Natural killer cell (primary cell): ENCODE measurements around the gene DNAH1. TPM values are rescaled to one million over a fixed set of nuclear protein-coding genes. Genes with fewer than 3 reads are reported as not detected.

ENCODE experiments used
- ATAC-seq, 3 donors: fragments of 150-1000 bp in 2 of 3; fragments of 200-7000 bp in 1 of 3; cut with Tn5 transposase; 1 replicate in 1 of 3; 2 replicates in 2 of 3; pipeline ENCODE4 v1.10.0; 2021; ENCODE audit warnings: mild to moderate bottlenecking in 2 of 3, moderate library complexity in 2 of 3
- DNase-seq, 2 donors: peaks; one replicate each; pipeline versions ENCODE4 v3.0.0 to v3.0.0-alpha.2; 2013 to 2021; ENCODE audit warnings: mixed read lengths in 1 of 2
- H3K27ac ChIP-seq: one replicate; pipeline ENCODE4 v1.5.1; 2013; ENCODE audit warnings: mild to moderate bottlenecking, low read length
- H3K27me3 ChIP-seq: one replicate; pipeline ENCODE4 v1.6.1; 2013; ENCODE audit warnings: low read length; ENCODE audit not compliant: control insufficient read depth, insufficient read depth
- H3K36me3 ChIP-seq: one replicate; pipeline ENCODE4 v1.6.1; 2013; ENCODE audit warnings: low read length; ENCODE audit not compliant: control insufficient read depth, insufficient read depth
- H3K4me1 ChIP-seq: one replicate; pipeline ENCODE4 v1.6.1; 2013; ENCODE audit warnings: low read length; ENCODE audit not compliant: control insufficient read depth, insufficient read depth
- H3K4me3 ChIP-seq: one replicate; pipeline ENCODE4 v1.5.1; 2013; ENCODE audit warnings: low read length
- H3K9me3 ChIP-seq: one replicate; pipeline ENCODE4 v1.6.1; 2013; ENCODE audit warnings: low read length; ENCODE audit not compliant: control insufficient read depth, insufficient read depth
- H3K27ac Mint-ChIP-seq, 2 donors: one replicate each; pipeline ENCODE4 v1.8.0; 2022; ENCODE audit warnings: mild to moderate bottlenecking in 2 of 2, mixed read lengths in 2 of 2, moderate library complexity in 1 of 2
- H3K27me3 Mint-ChIP-seq, 2 donors: one replicate each; pipeline ENCODE4 v1.8.0; 2022; ENCODE audit warnings: low read depth in 2 of 2, mixed read lengths in 2 of 2
- H3K36me3 Mint-ChIP-seq: one replicate; pipeline ENCODE4 v1.8.0; 2022; ENCODE audit warnings: mixed read lengths
- H3K4me1 Mint-ChIP-seq, 2 donors: one replicate each; pipeline ENCODE4 v1.8.0; 2022; ENCODE audit warnings: mixed read lengths in 2 of 2
- H3K4me3 Mint-ChIP-seq: one replicate; pipeline ENCODE4 v1.8.0; 2022; ENCODE audit warnings: mild to moderate bottlenecking, moderate library complexity, mixed read lengths
- H3K9me3 Mint-ChIP-seq, 2 donors: one replicate each; pipeline ENCODE4 v1.8.0; 2022; ENCODE audit warnings: mixed read lengths in 2 of 2
- WGBS: methylation state at CpG from one replicate; pipeline ENCODE4 v1.1.7; 2013; ENCODE audit warnings: missing lambda C conversion rate; ENCODE audit not compliant: insufficient coverage; 5-methylcytosine and 5-hydroxymethylcytosine counted together
- intact Hi-C: fragments of 100-400 bp; cut with micrococcal nuclease; formaldehyde crosslinking; loops from one replicate; pipeline ENCODE4 v1.14.2; 2022
- total RNA-seq, 4 donors: library from RNA; stranded (reverse); fragments of 120-200 nt in 1 of 4; gene quantifications; one replicate each; pipeline versions ENCODE4 v1.2.3 to v1.2.4, GENCODE V29; 2013 to 2022
- TF ChIP-seq, protein P1 (sequence below): fragments of 200-600 bp; IDR thresholded peaks from one replicate; pipeline ENCODE4 v1.8.0; 2022; ENCODE audit warnings: antibody characterized with exemption

Gene DNAH1
- total RNA-seq, 3 donors from 2014 or later (not counting 1 experiment from before 2014, with no cell fraction given): 72.3 to 81.7 (median 74.2) TPM

DNA sequence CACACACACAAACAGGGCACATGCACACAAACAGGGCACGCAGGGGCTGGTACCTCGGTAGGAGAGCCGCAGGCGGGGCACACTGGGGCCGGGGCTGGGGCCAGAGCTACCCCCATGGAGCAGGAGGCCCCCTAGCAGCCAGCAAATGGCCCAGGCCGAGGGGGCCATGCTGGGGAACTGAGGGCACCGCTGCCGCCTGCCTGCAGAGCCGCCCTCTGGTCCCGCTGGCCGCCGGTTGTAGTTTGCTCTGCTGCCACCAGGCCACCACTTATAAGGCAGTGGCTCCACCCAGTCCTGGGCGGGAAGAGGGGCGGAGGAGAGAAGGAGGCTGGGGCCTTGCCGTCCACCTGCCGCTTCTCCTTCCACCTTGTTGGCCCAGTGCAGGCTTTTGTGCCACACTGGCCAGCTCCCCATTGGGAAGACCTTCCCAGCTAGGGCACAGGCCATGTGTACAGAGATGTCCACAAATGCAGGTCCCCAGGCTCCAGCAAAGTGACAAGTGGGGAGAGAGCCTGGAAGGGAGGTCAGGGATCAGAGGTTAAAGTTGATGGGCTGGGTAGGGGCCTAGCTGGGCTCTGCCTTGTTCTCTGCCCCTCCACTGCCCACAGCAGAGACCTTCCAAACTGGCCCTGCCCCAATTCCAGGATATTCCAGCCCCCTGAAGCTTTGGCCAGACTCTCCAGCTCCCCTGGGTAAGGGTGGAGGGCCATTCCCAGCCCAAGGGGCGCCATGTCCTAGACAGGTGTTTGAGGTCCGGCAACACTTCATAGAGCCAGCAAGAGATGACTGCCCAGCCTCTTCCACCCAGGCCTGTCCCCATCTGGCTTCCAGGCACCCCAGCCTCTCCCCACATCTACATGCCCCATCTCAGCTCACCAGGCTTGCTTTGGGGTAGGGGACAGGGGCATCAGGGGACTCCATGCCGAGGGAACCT, 129.0 kb downstream of the DNAH1 start, which contains the start of gene SEMA3G:
TSS of gene SEMA3G (minus strand) at position 244 of the 934 bp plus-strand sequence. CDS start at position 168, 76 bp downstream.
- H3K36me3 ChIP-seq: no peaks in the 10 kb centered on the region
- Mint-ChIP-seq H3K36me3 (no peaks in the 10 kb centered on the region), H3K4me1 (peaks cover 6% of the 10 kb centered on the region in 2 donors), H3K4me3 (no peak within 1 kb of the TSS), H3K27me3 (no peaks in the 10 kb centered on the region), H3K9me3 (no peaks in the 10 kb centered on the region), H3K27ac (no peak within 1 kb of the TSS)
- DNase-seq (peak; percentile 61 to 83), ATAC-seq (peak; percentile 88 to 96 (median 96))
- intact Hi-C loops: loop anchor here (5.0 kb wide), 1 partner anchor 223 kb away; no protein-coding TSS in a partner anchor
- H3K27me3 ChIP-seq: no peaks in the 10 kb centered on the region
- peaks cover 12% of the 10 kb centered on the region for H3K4me1 ChIP-seq
- H3K4me3 ChIP-seq: no peak within 1 kb of the TSS
- 27% methylated on average over 19 of the region's 19 CpGs for WGBS
- no peaks in the 10 kb centered on the region for H3K9me3 ChIP-seq
- H3K27ac ChIP-seq: no peak within 1 kb of the TSS
- TF ChIP-seq, protein P1, sequence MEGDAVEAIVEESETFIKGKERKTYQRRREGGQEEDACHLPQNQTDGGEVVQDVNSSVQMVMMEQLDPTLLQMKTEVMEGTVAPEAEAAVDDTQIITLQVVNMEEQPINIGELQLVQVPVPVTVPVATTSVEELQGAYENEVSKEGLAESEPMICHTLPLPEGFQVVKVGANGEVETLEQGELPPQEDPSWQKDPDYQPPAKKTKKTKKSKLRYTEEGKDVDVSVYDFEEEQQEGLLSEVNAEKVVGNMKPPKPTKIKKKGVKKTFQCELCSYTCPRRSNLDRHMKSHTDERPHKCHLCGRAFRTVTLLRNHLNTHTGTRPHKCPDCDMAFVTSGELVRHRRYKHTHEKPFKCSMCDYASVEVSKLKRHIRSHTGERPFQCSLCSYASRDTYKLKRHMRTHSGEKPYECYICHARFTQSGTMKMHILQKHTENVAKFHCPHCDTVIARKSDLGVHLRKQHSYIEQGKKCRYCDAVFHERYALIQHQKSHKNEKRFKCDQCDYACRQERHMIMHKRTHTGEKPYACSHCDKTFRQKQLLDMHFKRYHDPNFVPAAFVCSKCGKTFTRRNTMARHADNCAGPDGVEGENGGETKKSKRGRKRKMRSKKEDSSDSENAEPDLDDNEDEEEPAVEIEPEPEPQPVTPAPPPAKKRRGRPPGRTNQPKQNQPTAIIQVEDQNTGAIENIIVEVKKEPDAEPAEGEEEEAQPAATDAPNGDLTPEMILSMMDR: peak; percentile 62

DNA sequence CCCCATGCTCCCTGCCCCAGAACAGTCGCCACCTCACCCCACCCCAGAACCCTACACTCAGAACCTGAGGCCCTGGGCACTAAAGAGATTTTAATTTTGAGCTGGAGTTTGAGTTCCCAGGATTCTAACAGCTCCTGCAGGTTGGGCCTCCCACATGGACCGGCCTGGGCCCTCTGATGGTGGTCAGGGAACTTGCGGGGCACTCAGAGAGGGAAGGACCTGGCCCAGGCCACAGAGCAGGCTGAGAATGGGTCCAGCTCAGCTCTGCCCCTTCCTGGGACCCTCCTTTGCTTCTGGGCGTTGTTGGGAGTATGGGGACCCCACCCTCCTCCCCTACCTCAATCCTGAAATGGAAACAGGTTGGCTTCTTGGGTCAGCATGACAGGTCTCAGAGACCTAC, 129.9 kb downstream of the DNAH1 start:
- no peak for ATAC-seq
- no peak overlapping the region for H3K4me3 ChIP-seq
- TF ChIP-seq, protein P1: no peak
- Mint-ChIP-seq H3K4me1 (peaks cover 6% of the 10 kb centered on the region in 2 donors), H3K36me3 (no peaks in the 10 kb centered on the region), H3K27ac (no peak overlapping the region), H3K9me3 (no peaks in the 10 kb centered on the region), H3K4me3 (no peak overlapping the region), H3K27me3 (no peaks in the 10 kb centered on the region)
- no peaks in the 10 kb centered on the region for H3K27me3 ChIP-seq
- no peak for DNase-seq
- no peak overlapping the region for H3K27ac ChIP-seq
- peaks cover 12% of the 10 kb centered on the region for H3K4me1 ChIP-seq
- intact Hi-C loops: loop anchor here (5.0 kb wide), 1 partner anchor 224 kb away; no protein-coding TSS in a partner anchor
- no peaks in the 10 kb centered on the region for H3K36me3 ChIP-seq
- no peaks in the 10 kb centered on the region for H3K9me3 ChIP-seq
- 95% methylated on average over 4 of the region's 4 CpGs for WGBS

DNA sequence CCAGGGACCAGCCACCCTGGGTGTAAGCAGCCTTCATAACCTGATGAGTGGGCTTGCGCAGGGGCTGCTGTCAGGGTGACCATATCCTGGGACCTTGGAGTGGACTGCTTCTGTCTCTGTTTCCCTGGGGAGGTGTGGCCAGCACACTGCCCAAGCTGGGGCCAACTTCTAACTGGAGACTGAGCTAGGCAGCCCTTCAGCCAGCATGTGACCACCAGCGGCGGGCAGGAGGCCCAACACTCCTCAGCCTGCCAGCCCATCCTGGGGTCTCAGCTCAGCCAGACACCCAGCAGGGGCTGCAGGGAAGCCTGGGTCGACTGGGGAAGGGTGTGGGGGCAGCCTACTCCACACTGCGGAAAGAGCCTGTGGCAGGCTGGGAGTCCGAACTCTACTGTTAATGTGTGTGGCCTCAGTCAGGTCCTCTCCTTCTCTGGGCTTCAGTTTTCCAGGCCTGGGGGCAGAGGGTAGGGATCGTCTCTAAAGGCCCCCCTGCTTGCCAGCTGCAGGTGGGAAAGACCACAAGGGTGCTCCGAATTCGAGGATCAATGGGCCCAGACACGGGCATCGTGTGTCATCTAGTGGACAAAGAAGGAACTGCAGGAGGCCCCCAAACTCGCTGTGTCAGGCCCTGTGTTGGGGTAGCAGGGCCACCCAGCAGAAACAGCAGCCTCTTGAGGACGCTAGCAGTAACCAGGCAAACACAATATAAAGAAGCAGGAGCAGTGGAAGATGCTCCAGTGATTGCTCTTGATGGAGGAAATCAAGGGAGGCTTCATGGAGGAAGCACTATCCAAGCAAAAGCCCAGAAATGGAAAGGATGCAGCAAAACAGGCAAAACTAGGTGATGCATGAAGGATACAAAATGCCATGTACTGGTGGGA, 130.8 kb downstream of the DNAH1 start:
- no peak overlapping the region for H3K4me3 ChIP-seq
- no peak overlapping the region for H3K27ac Mint-ChIP-seq
- H3K9me3 ChIP-seq: no peaks in the 10 kb centered on the region
- H3K27me3 Mint-ChIP-seq: no peaks in the 10 kb centered on the region
- ATAC-seq (peak; percentile 72 to 80 (median 72)), DNase-seq (peak; percentile 64 to 86)
- no peak overlapping the region for H3K27ac ChIP-seq
- TF ChIP-seq, protein P1: peak; percentile 99
- WGBS: 41% methylated on average over 13 of the region's 13 CpGs
- no peaks in the 10 kb centered on the region for H3K9me3 Mint-ChIP-seq
- no peak overlapping the region for H3K4me3 Mint-ChIP-seq
- intact Hi-C loops: loop anchor here (1.0 to 5.0 kb wide), 3 partner anchors 19 to 225 kb away; no protein-coding TSS in a partner anchor
- peaks cover 6% of the 10 kb centered on the region in 2 donors for H3K4me1 Mint-ChIP-seq
- H3K36me3 ChIP-seq: no peaks in the 10 kb centered on the region
- H3K4me1 ChIP-seq: peaks cover 12% of the 10 kb centered on the region
- no peaks in the 10 kb centered on the region for H3K36me3 Mint-ChIP-seq
- no peaks in the 10 kb centered on the region for H3K27me3 ChIP-seq
